Lung (tissue), 12 donors: ENCODE data around the gene UNC13B. TPM values are rescaled to one million over a fixed set of nuclear protein-coding genes. Genes with fewer than 3 reads are reported as not detected.

ENCODE experiments used
- ATAC-seq: fragments of 200-7000 bp; cut with Tn5 transposase; one replicate; pipeline ENCODE4 v1.9.1; 2020; ENCODE audit warnings: moderate number of reproducible peaks; ENCODE audit not compliant: insufficient read depth, low FRiP score
- DNase-seq, 3 donors: peaks; one replicate each; pipeline ENCODE4 v3.0.0-alpha.2; 2013 to 2017
- H3K27ac ChIP-seq, 2 donors: one replicate each; pipeline ENCODE4 v1.5.1; 2013; ENCODE audit warnings: mild to moderate bottlenecking in 2 of 2, moderate library complexity in 2 of 2, control low read depth in 1 of 2, inconsistent platforms in 1 of 2, low read depth in 1 of 2, low read length in 1 of 2
- H3K27me3 ChIP-seq, 3 donors: one replicate each; pipeline ENCODE4 v1.5.1; 2013; ENCODE audit warnings: low read length in 2 of 3; ENCODE audit not compliant: control insufficient read depth in 3 of 3, insufficient read depth in 3 of 3
- H3K36me3 ChIP-seq, 4 donors: one replicate each; pipeline ENCODE4 v1.5.1; 2013; ENCODE audit warnings: low read length in 4 of 4, mild to moderate bottlenecking in 1 of 4, moderate library complexity in 1 of 4; ENCODE audit not compliant: control insufficient read depth in 4 of 4, insufficient read depth in 4 of 4
- H3K4me1 ChIP-seq, 5 donors: one replicate each; pipeline ENCODE4 v1.5.1; 2013; ENCODE audit warnings: low read length in 5 of 5, mild to moderate bottlenecking in 2 of 5, moderate library complexity in 1 of 5; ENCODE audit not compliant: control insufficient read depth in 5 of 5, insufficient read depth in 5 of 5
- H3K4me3 ChIP-seq: one replicate; pipeline ENCODE4 v1.5.1; 2013; ENCODE audit warnings: mild to moderate bottlenecking, control low read depth, moderate library complexity
- H3K9ac ChIP-seq, 2 donors: one replicate each; pipeline ENCODE4 v1.5.1; 2013; ENCODE audit warnings: low read length in 2 of 2, control low read depth in 1 of 2; ENCODE audit not compliant: insufficient read depth in 1 of 2
- H3K9me3 ChIP-seq, 4 donors: one replicate each; pipeline ENCODE4 v1.5.1; 2013; ENCODE audit warnings: low read length in 3 of 4, mild to moderate bottlenecking in 1 of 4, moderate library complexity in 1 of 4; ENCODE audit not compliant: control insufficient read depth in 4 of 4, insufficient read depth in 3 of 4
- WGBS, 2 donors: extraction: QIAGEN DNeasy Blood & Tissue Kit; methylation state at CpG; one replicate each; pipeline ENCODE4 v1.1.7; 2013; 5-methylcytosine and 5-hydroxymethylcytosine counted together
- polyA plus RNA-seq, 2 donors: library from polyadenylated mRNA; stranded (reverse); fragments of 200-250 nt; gene quantifications; one replicate each; pipeline ENCODE4 v1.2.1, GENCODE V29; 2013
- total RNA-seq, 2 donors: library from RNA; depleted of rRNA in 1 of 2; stranded (reverse); fragments of >200 nt in 1 of 2; gene quantifications; one replicate each; pipeline ENCODE4 v1.2.1, GENCODE V29; 2014 to 2021
- TF ChIP-seq, protein P1 (sequence below): IDR thresholded peaks from 2 replicates; pipeline ENCODE4 v1.5.1; 2012; ENCODE audit warnings: mild to moderate bottlenecking; ENCODE audit errors: control extremely low read depth, extremely low read depth
- donor health status: control.
- donor health status: control.
- donor health status: Bipolar disorder and iron deficiency.
- donor health status: healthy.
- donor health status: DM: yes; HTN: yes; CAD: no.

UNC13B gene
- total and polyA plus RNA-seq, 4 donors = 25.8 to 102 (median 64.4) TPM

DNA sequence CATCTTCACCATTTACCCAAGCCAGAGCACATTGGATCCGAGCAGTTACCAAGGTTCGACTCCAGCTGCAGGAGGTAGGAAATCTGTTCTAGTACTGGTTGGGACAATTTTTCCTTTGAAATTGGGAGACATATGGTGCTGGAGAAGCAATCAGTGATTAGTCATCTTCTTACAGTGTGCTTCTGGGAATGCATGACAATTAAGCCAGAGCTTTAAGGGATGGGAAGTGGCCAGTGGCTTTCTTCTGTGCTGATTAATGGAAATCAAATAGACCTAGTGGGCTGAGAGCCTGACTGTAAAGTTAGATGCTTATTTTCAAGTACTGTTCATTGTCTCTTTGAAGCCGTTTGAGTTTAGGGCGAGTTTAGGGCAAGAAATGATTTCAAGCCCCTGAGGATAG is 152.1 kb downstream of the UNC13B start:
- WGBS, 2 donors = 91 to 92% methylated on average over 4 of the region's 4 CpGs
- Histone ChIP-seq H3K9me3 (no peaks in the 10 kb centered on the region), H3K36me3 (peaks cover 0 to 14% (median 4%) of the 10 kb centered on the region in 4 donors), H3K9ac (no peak overlapping the region), H3K4me3 (no peak overlapping the region), H3K4me1 (peaks cover 0 to 6% (median 0%) of the 10 kb centered on the region in 5 donors), H3K27me3 (no peaks in the 10 kb centered on the region), H3K27ac (no peak overlapping the region)
- DNase-seq = no peak
- TF ChIP-seq, protein P1, sequence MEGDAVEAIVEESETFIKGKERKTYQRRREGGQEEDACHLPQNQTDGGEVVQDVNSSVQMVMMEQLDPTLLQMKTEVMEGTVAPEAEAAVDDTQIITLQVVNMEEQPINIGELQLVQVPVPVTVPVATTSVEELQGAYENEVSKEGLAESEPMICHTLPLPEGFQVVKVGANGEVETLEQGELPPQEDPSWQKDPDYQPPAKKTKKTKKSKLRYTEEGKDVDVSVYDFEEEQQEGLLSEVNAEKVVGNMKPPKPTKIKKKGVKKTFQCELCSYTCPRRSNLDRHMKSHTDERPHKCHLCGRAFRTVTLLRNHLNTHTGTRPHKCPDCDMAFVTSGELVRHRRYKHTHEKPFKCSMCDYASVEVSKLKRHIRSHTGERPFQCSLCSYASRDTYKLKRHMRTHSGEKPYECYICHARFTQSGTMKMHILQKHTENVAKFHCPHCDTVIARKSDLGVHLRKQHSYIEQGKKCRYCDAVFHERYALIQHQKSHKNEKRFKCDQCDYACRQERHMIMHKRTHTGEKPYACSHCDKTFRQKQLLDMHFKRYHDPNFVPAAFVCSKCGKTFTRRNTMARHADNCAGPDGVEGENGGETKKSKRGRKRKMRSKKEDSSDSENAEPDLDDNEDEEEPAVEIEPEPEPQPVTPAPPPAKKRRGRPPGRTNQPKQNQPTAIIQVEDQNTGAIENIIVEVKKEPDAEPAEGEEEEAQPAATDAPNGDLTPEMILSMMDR = no peak
- no peak for ATAC-seq

DNA sequence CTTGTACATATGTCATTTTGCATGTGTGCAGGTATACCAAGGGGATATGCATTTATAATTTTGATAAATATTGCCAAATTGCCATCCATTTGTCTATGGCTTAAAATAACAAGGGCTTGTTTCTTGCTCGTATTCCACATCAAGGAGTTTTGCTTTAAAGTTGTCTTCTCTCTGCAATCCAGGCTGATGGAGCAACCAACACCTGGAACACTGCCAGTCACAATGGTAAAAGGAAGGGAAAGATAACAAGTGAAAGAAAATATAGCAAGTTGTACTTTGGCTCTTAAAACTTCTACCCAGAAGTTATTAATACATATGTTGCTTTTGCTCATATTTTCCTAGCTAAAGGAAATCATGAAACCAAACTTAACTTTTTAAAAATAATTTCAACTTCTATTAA is 156.9 kb downstream of the UNC13B start:
- H3K4me3 ChIP-seq = no peak overlapping the region
- peaks cover 0 to 1% (median 0%) of the 10 kb centered on the region in 5 donors for H3K4me1 ChIP-seq
- H3K27ac ChIP-seq = no peak overlapping the region
- H3K9ac ChIP-seq = no peak overlapping the region
- H3K9me3 ChIP-seq = no peaks in the 10 kb centered on the region
- H3K36me3 ChIP-seq = peaks cover 0 to 5% (median 2%) of the 10 kb centered on the region in 4 donors
- TF ChIP-seq, protein P1 = no peak
- no peaks in the 10 kb centered on the region for H3K27me3 ChIP-seq
- 80 to 89% methylated on average over 1 of the region's 1 CpG for WGBS, 2 donors
- DNase-seq = no peak
- no peak for ATAC-seq

DNA sequence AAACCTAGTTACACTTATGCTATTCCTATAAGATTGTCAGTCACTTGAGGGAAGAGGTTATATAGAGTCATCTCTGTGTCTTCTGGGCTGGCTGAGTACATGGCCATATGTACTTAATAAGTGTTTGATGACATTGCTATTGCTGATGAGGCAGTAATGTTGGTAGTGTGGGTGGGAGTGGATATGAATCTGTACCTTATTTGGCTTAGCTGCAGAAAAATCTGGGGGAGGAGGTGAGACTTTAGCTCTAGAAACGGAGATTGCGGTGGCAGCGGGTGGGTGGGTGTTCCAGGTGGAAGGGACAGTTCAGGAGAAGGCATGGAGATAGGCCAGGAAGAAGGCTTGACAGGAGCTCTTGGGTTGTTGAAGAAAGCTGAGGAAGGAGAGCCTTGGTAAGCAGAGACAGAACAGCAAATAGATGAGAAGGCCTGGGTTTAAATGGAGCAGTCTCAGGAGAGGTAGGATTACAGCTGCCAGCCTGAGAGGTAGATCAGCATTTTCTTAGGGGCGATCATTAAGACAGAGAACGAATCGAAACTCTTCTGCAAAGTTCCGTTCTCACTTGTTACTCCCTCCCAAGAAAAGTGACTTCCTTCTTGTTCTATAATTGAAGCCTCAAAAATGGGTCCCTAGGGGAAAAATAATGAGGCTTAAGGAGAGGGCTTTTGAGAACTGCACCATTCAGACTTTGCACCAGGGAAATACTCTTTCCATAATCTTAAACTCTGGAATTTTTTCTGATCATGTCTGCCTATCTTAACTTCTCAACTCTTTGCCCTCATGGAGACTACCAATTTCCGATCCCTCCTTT is 160.5 kb downstream of the UNC13B start:
- Histone ChIP-seq H3K27me3 (no peaks in the 10 kb centered on the region), H3K36me3 (no peaks in the 10 kb centered on the region), H3K4me1 (peaks cover 0 to 4% (median 0%) of the 10 kb centered on the region in 5 donors), H3K9ac (no peak overlapping the region), H3K9me3 (no peaks in the 10 kb centered on the region), H3K4me3 (no peak overlapping the region), H3K27ac (no peak overlapping the region)
- ATAC-seq (no peak), DNase-seq (no peak)
- TF ChIP-seq, protein P1 = no peak
- 87 to 93% methylated on average over 8 of the region's 8 CpGs for WGBS, 2 donors
